K562 (cell line): ENCODE measurements around the gene MRGPRF. TPM values are rescaled to one million over a fixed set of nuclear protein-coding genes. Genes with fewer than 3 reads are reported as not detected.

Experiments
- ATAC-seq: fragments of 200-7000 bp; cut with Tn5 transposase; 3 replicates; pipeline ENCODE4 v1.9.1; 2020; ENCODE audit warnings: moderate library complexity
- BruUV-seq: library from RNA; stranded (reverse); fragments of 400-500 nt; replicated peaks from 2 replicates; lab custom pipeline; 2021; lab: Mats Ljungman, UMichigan
- CTCF ChIA-PET: fragments of 300-600 bp; formaldehyde crosslinking; extraction: SDS; loops from one replicate; lab custom pipeline; 2021; ENCODE audit warnings: low intra/inter-chr PET ratio; lab: Yijun Ruan, JAX
- POLR2A ChIA-PET: fragments of 300-600, 350-650 bp; sonication (Branson Sonifier 250); formaldehyde crosslinking; extraction: SDS; loops from one replicate; lab custom pipeline; 2021; ENCODE audit warnings: antibody characterized with exemption, inconsistent platforms; lab: Yijun Ruan, JAX
- DNase-seq, 4 experiments: peaks; one replicate each; pipeline versions ENCODE4 v3.0.0 to v3.0.0-alpha.2; 2011 to 2018; ENCODE audit warnings: low spot score in 3 of 4, mixed read lengths in 3 of 4; ENCODE audit errors: extremely low read depth in 1 of 4
- FAIRE-seq: peaks from 2 replicates; lab custom pipeline; 2011; peaks lifted over from hg19 to GRCh38; lab: Jason Lieb, UNC
- H2AFZ ChIP-seq: 2 replicates; pipeline ENCODE4 v1.6.0; 2011; ENCODE audit warnings: low read depth, low read length, control low read depth, inconsistent platforms
- H3K27ac ChIP-seq: fragments of 200-600 bp; 3 replicates; pipeline ENCODE4 v1.8.0; 2011; ENCODE audit warnings: low read depth, mild to moderate bottlenecking, control low read depth, inconsistent platforms, low read length, moderate library complexity, mixed read lengths; ENCODE audit errors: extremely low read depth
- H3K27me3 ChIP-seq, 2 experiments: fragments of 300-600 bp in 1 of 2; 2 replicates in 1 of 2; 3 replicates in 1 of 2; pipeline versions ENCODE4 v1.6.0 to v1.8.0; 2011; ENCODE audit warnings: inconsistent platforms in 2 of 2, low read length in 2 of 2, mild to moderate bottlenecking in 1 of 2, mixed read lengths in 1 of 2, moderate library complexity in 1 of 2; ENCODE audit not compliant: control insufficient read depth in 2 of 2, insufficient read depth in 2 of 2
- H3K36me3 ChIP-seq: fragments of 300-600 bp; 3 replicates; pipeline ENCODE4 v1.8.0; 2011; ENCODE audit warnings: mild to moderate bottlenecking, low read length, inconsistent platforms; ENCODE audit not compliant: control insufficient read depth, insufficient read depth
- H3K4me1 ChIP-seq, 2 experiments: fragments of 200-600 bp in 1 of 2; replicated peaks in 1 of 2; 2 replicates in 1 of 2; 3 replicates in 1 of 2; pipeline versions ENCODE4 v1.5.1 to v1.8.0; 2011; ENCODE audit warnings: inconsistent platforms in 2 of 2, low read length in 2 of 2, mild to moderate bottlenecking in 1 of 2, mixed read lengths in 1 of 2, moderate library complexity in 1 of 2; ENCODE audit not compliant: control insufficient read depth in 2 of 2, insufficient read depth in 2 of 2
- H3K4me2 ChIP-seq: 2 replicates; pipeline ENCODE4 v1.6.1; 2011; ENCODE audit warnings: low read length, control low read depth, inconsistent platforms, mixed read lengths; ENCODE audit not compliant: insufficient read depth
- H3K4me3 ChIP-seq: fragments of 200-600 bp; sonication (generic), shearing (Covaris generic); 2 replicates; pipeline ENCODE4 v1.5.1; 2016; ENCODE audit warnings: control low read depth, inconsistent platforms
- H3K79me2 ChIP-seq: fragments of 200-600 bp; 3 replicates; pipeline ENCODE4 v1.8.0; 2011; ENCODE audit warnings: low read length, inconsistent platforms; ENCODE audit not compliant: control insufficient read depth, insufficient read depth
- H3K9ac ChIP-seq, 2 experiments: 2 replicates each; pipeline versions ENCODE4 v1.6.0 to v1.6.1; 2011; ENCODE audit warnings: low read depth in 2 of 2, low read length in 2 of 2, control low read depth in 1 of 2, inconsistent platforms in 1 of 2, mild to moderate bottlenecking in 1 of 2, mixed read lengths in 1 of 2; ENCODE audit not compliant: insufficient read depth in 1 of 2
- H3K9me1 ChIP-seq: one replicate; pipeline ENCODE4 v1.6.0; 2011; ENCODE audit warnings: inconsistent platforms, mild to moderate bottlenecking, low read length, moderate library complexity; ENCODE audit not compliant: control insufficient read depth, insufficient read depth
- H3K9me3 ChIP-seq: replicated peaks from 2 replicates; pipeline ENCODE4 v1.5.1; 2011; ENCODE audit warnings: low read depth, low read length, inconsistent platforms; ENCODE audit not compliant: control insufficient read depth, insufficient read depth
- H4K20me1 ChIP-seq: replicated peaks from 2 replicates; pipeline ENCODE4 v1.6.1; 2011; ENCODE audit warnings: low read length, inconsistent platforms, mixed read lengths; ENCODE audit not compliant: control insufficient read depth, insufficient read depth
- CBFA2T2 ChIP-seq: fragments of 450-650 bp; conservative IDR thresholded peaks from 2 replicates; pipeline ENCODE4 v1.6.1; 2017; ENCODE audit warnings: mild to moderate bottlenecking
- CREB5 ChIP-seq: fragments of 250-450 bp; sonication (Bioruptor Pico); IDR thresholded peaks from 2 replicates; pipeline ENCODE4 v1.5.0; 2020; ENCODE audit warnings: mild to moderate bottlenecking
- FOXJ3 ChIP-seq: sonication (generic); formaldehyde crosslinking; IDR thresholded peaks from 2 replicates; pipeline ENCODE4 v1.4.0; 2020; ENCODE audit warnings: mild to moderate bottlenecking, missing genetic modification reagents
- MEIS2 ChIP-seq: fragments of 450-650 bp; IDR thresholded peaks from 2 replicates; pipeline ENCODE4 v1.6.1; 2014; ENCODE audit warnings: mild to moderate bottlenecking; ENCODE audit not compliant: partially characterized antibody
- MGA ChIP-seq: fragments of 450-650 bp; IDR thresholded peaks from 2 replicates; pipeline ENCODE4 v1.6.1; 2016; ENCODE audit warnings: mild to moderate bottlenecking, moderate library complexity
- PHF21A ChIP-seq: fragments of 450-650 bp; IDR thresholded peaks from 2 replicates; pipeline ENCODE4 v1.6.1; 2017; ENCODE audit warnings: low read depth, borderline replicate concordance
- THAP12 ChIP-seq: fragments of 250-450 bp; sonication (Bioruptor Pico); IDR thresholded peaks from 2 replicates; pipeline ENCODE4 v1.9.0; 2021; ENCODE audit warnings: mild to moderate bottlenecking, inconsistent platforms
- ZNF79 ChIP-seq: fragments of 250-450 bp; sonication (Bioruptor Pico); IDR thresholded peaks from 2 replicates; pipeline ENCODE4 v1.4.0; 2020; ENCODE audit warnings: low read depth, mild to moderate bottlenecking, moderate library complexity
- WGBS: fragments of 100-300 bp; shearing (Covaris generic); methylation state at CpG from one replicate; pipeline ENCODE4 v1.1.6; 2016; ENCODE audit warnings: low coverage, mixed read lengths; ENCODE audit not compliant: insufficient coverage; ENCODE audit errors: missing lambda C conversion rate; 5-methylcytosine and 5-hydroxymethylcytosine counted together
- in situ Hi-C: fragments of 300-500 bp; cut with MboI; formaldehyde crosslinking; loops from 4 replicates; pipeline ENCODE4 v1.15.0; 2018; ENCODE audit warnings: inconsistent platforms, mixed read lengths
- intact Hi-C: fragments of 100-400 bp; cut with micrococcal nuclease; formaldehyde crosslinking; loops from 2 replicates; pipeline ENCODE4 v1.14.2; 2022
- polyA plus RNA-seq, 8 experiments: library from polyadenylated mRNA; depleted of rRNA in 4 of 8; stranded (reverse) in 5 of 8; unstranded in 3 of 8; fragments of >200 nt; fragmentation: Nextera tagmentation in 2 of 8; fragmentation: Illumina TruSeq in 1 of 8; extraction: Ambion mirVana in 2 of 8; extraction: Trizol in 1 of 8; gene quantifications; 2 replicates each; pipeline versions ENCODE4 v1.2.1 to v1.2.3, GENCODE V29; 2011 to 2014; ENCODE audit warnings: inconsistent platforms in 1 of 8, missing spikeins in 1 of 8
- total RNA-seq, 7 experiments: library from RNA; depleted of rRNA in 6 of 7; stranded (reverse); fragments of >200 nt in 6 of 7; fragmentation: Illumina TruSeq in 2 of 7; extraction: Trizol in 2 of 7; gene quantifications; 2 replicates each; pipeline versions ENCODE4 v1.2.1 to v1.2.3, GENCODE V29; 2011 to 2021; ENCODE audit warnings: low replicate concordance in 1 of 7

Gene MRGPRF
- total and polyA plus RNA-seq, 9 of the 15 experiments (the other 6 are each of a cell fraction or from before 2014, with no cell fraction given) = not detected

- ChIA-PET CTCF (no interaction called here), POLR2A (interaction anchor here (0.6 kb wide), 1 partner anchor 13 kb away, joined by 3 read pairs; no protein-coding TSS in a partner anchor)
- Histone ChIP-seq H2AFZ (no peak overlapping the region), H4K20me1 (no peaks in the 10 kb centered on the region), H3K27me3 (peaks cover 25 to 36% of the 10 kb centered on the region in 2 experiments), H3K9me1 (no peaks in the 10 kb centered on the region), H3K9ac (no peak overlapping the region), H3K4me1 (peaks cover 5 to 15% of the 10 kb centered on the region in 2 experiments; a peak in 3 of 5 replicates), H3K27ac (no peak overlapping the region), H3K4me3 (no peak overlapping the region), H3K79me2 (no peaks in the 10 kb centered on the region), H3K36me3 (no peaks in the 10 kb centered on the region), H3K4me2 (no peak overlapping the region), H3K9me3 (0 out of 2 replicates have a peak, but pooled peaks cover 2% of the 10 kb centered on the region)
- ATAC-seq (no peak), FAIRE-seq (no peak), DNase-seq (no peak)
- BruUV-seq = no TSS peak
- in situ Hi-C loops (no loop called here), intact Hi-C loops (no loop called here)
- WGBS = 7% methylated on average over 5 of the region's 5 CpGs
- TF ChIP-seq PHF21A (no peak), MEIS2 (no peak), CBFA2T2 (no peak), FOXJ3 (CRISPR knock-in tag) (no peak), THAP12 (CRISPR knock-in tag) (no peak), MGA (no peak), ZNF79 (CRISPR knock-in tag) (no peak), CREB5 (no peak)
Measured at GRCh38 chr11:68978626-68978930, 34.5 kb downstream of the MRGPRF start.
